Trophoblast cell (in vitro differentiated cells and primary cell): ENCODE measurements around the gene DIO2.

Experiments
- DNase-seq, 2 donors: peaks; one replicate each; pipeline ENCODE4 v3.0.0-alpha.2; 2016
- H2AFZ ChIP-seq: 2 replicates; pipeline ENCODE4 v1.6.1; 2013; ENCODE audit warnings: low read length, moderate library complexity, mild to moderate bottlenecking; ENCODE audit not compliant: insufficient read depth, poor library complexity
- H2AK5ac ChIP-seq: 2 replicates; pipeline ENCODE4 v1.6.1; 2013; ENCODE audit warnings: mild to moderate bottlenecking, low read length
- H2BK120ac ChIP-seq: 2 replicates; pipeline ENCODE4 v1.6.1; 2013; ENCODE audit warnings: low read length, mild to moderate bottlenecking, moderate library complexity; ENCODE audit not compliant: insufficient read depth, poor library complexity
- H2BK12ac ChIP-seq: 2 replicates; pipeline ENCODE4 v1.6.1; 2013; ENCODE audit warnings: mild to moderate bottlenecking, low read length, moderate library complexity
- H2BK5ac ChIP-seq: 2 replicates; pipeline ENCODE4 v1.6.1; 2013; ENCODE audit warnings: low read length, low read depth, moderate library complexity, mild to moderate bottlenecking; ENCODE audit not compliant: poor library complexity
- H3K14ac ChIP-seq: 2 replicates; pipeline ENCODE4 v1.6.1; 2013; ENCODE audit warnings: mild to moderate bottlenecking, low read length
- H3K18ac ChIP-seq: 2 replicates; pipeline ENCODE4 v1.6.1; 2013; ENCODE audit warnings: mild to moderate bottlenecking, low read length
- H3K23ac ChIP-seq: 2 replicates; pipeline ENCODE4 v1.6.1; 2013; ENCODE audit warnings: low read length
- H3K27ac ChIP-seq: 2 replicates; pipeline ENCODE4 v1.5.1; 2013; ENCODE audit warnings: low read depth, mild to moderate bottlenecking, inconsistent platforms, low read length, moderate library complexity
- H3K27me3 ChIP-seq: 2 replicates; pipeline ENCODE4 v1.6.1; 2013; ENCODE audit warnings: inconsistent platforms, mild to moderate bottlenecking, low read length, moderate library complexity; ENCODE audit not compliant: insufficient read depth
- H3K36me3 ChIP-seq, 2 experiments: 1 replicate in 1 of 2; 2 replicates in 1 of 2; pipeline ENCODE4 v1.6.1; 2013; ENCODE audit warnings: low read length in 2 of 2, mild to moderate bottlenecking in 2 of 2, moderate library complexity in 1 of 2; ENCODE audit not compliant: insufficient read depth in 2 of 2, control insufficient read depth in 1 of 2
- H3K4ac ChIP-seq: 2 replicates; pipeline ENCODE4 v1.6.1; 2013; ENCODE audit warnings: low read depth, mild to moderate bottlenecking, low read length, moderate library complexity
- H3K4me1 ChIP-seq, 2 experiments: 1 replicate in 1 of 2; 2 replicates in 1 of 2; pipeline ENCODE4 v1.6.1; 2013; ENCODE audit warnings: low read length in 2 of 2, mild to moderate bottlenecking in 2 of 2, moderate library complexity in 1 of 2; ENCODE audit not compliant: insufficient read depth in 2 of 2, control insufficient read depth in 1 of 2
- H3K4me2 ChIP-seq: 2 replicates; pipeline ENCODE4 v1.6.1; 2013; ENCODE audit warnings: inconsistent platforms, mild to moderate bottlenecking, low read length, moderate library complexity
- H3K4me3 ChIP-seq: 2 replicates; pipeline ENCODE4 v1.5.1; 2013; ENCODE audit warnings: mild to moderate bottlenecking, low read depth, low read length, inconsistent platforms
- H3K79me1 ChIP-seq: one replicate; pipeline ENCODE4 v1.6.1; 2013; ENCODE audit warnings: low read length
- H3K79me2 ChIP-seq: 2 replicates; pipeline ENCODE4 v1.6.1; 2013; ENCODE audit warnings: low read length, mild to moderate bottlenecking; ENCODE audit not compliant: control insufficient read depth, insufficient read depth, poor library complexity
- H3K9ac ChIP-seq: 2 replicates; pipeline ENCODE4 v1.6.1; 2013; ENCODE audit warnings: mild to moderate bottlenecking, low read length
- H3K9me3 ChIP-seq: 2 replicates; pipeline ENCODE4 v1.6.1; 2013; ENCODE audit warnings: low read depth, mild to moderate bottlenecking, control low read depth, inconsistent platforms, low read length; ENCODE audit not compliant: insufficient read depth
- H4K12ac ChIP-seq: 2 replicates; pipeline ENCODE4 v1.6.1; 2013; ENCODE audit warnings: low read depth, mild to moderate bottlenecking, low read length, moderate library complexity
- H4K8ac ChIP-seq: 2 replicates; pipeline ENCODE4 v1.6.1; 2013; ENCODE audit warnings: low read depth, mild to moderate bottlenecking, low read length, moderate library complexity
- H4K91ac ChIP-seq: one replicate; pipeline ENCODE4 v1.6.1; 2013; ENCODE audit warnings: low read depth, mild to moderate bottlenecking, low read length, moderate library complexity
- WGBS: extraction: QIAGEN DNeasy Blood & Tissue Kit; methylation state at CpG from one replicate; pipeline ENCODE4 v1.1.7; 2013; ENCODE audit warnings: missing lambda C conversion rate; ENCODE audit not compliant: insufficient read length, insufficient coverage; ENCODE audit errors: extremely low coverage; 5-methylcytosine and 5-hydroxymethylcytosine counted together

Gene DIO2

DNA sequence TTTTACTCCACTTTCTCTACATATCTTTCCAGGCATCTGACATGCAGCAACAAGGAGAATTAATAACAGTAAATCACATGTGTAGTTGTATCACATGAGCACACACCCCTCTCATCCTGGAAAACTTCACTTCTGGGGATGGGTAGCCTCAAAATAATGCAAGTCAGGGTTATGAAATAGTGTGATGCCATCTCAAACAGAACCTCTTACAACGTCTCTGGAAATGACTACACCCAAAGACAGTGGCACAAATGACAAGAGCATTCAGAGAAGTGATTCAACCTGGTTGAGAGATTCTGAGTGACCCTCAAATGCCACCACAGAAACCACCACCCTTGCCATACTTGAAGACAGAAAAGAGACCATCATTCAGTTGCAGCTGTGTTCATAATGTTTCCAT, 2.8 kb downstream of the DIO2 start:
- Histone ChIP-seq H3K79me2 (no peaks in the 10 kb centered on the region), H3K4ac (no peak overlapping the region), H3K9me3 (no peaks in the 10 kb centered on the region), H3K4me1 (peaks cover 0 to 4% of the 10 kb centered on the region in 2 experiments), H3K79me1 (no peaks in the 10 kb centered on the region), H3K23ac (no peak overlapping the region), H3K4me3 (no peak overlapping the region), H2BK12ac (no peak overlapping the region), H4K12ac (no peak overlapping the region), H2BK120ac (no peak overlapping the region), H2AFZ (no peak overlapping the region), H2AK5ac (no peak overlapping the region), H3K14ac (no peak overlapping the region), H3K9ac (no peak overlapping the region), H4K8ac (no peak overlapping the region), H3K4me2 (no peak overlapping the region), H2BK5ac (no peak overlapping the region), H3K36me3 (no peaks in the 10 kb centered on the region), H3K18ac (no peak overlapping the region), H4K91ac (no peak overlapping the region), H3K27ac (no peak overlapping the region), H3K27me3 (no peaks in the 10 kb centered on the region)
- DNase-seq, result no peak
- WGBS, result no CpG with 5 or more reads among the region's 1 CpG

DNA sequence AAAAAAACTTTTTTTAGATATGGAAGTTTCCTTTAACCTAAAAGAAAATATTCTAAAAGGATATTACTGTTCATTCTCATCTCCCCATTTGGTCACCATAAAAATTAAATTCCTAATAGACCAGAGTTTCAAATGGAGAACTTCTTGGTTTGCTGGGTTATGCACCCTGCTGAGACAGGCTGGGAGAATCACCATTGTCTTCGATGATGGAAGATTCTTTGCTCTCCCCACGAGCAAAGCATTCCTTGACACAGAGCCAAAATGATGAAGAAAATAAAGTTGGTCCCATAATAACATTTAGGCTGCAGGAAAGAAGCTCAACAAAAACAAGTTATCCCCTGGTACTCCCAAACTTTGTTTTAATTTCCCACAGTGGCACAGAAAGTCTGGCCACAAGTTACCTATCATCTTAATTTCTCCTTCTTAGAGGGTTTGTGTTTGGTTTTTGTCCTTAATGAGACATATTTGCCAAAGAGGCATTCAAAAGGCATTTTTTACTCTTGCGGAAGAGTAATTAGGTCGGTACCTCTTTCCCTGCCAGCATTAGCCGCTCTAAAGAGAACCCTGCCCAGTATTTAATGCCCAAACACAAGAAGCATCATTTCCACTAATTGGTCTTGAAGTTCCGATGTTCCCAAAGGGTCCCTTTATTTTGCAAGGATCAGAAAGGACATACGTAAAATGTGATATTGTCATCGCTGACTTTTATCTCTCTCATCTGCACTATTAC, 4.8 kb downstream of the DIO2 start:
- WGBS, result no CpG with 5 or more reads among the region's 8 CpGs
- Histone ChIP-seq H2BK12ac (no peak overlapping the region), H4K91ac (no peak overlapping the region)

DNA sequence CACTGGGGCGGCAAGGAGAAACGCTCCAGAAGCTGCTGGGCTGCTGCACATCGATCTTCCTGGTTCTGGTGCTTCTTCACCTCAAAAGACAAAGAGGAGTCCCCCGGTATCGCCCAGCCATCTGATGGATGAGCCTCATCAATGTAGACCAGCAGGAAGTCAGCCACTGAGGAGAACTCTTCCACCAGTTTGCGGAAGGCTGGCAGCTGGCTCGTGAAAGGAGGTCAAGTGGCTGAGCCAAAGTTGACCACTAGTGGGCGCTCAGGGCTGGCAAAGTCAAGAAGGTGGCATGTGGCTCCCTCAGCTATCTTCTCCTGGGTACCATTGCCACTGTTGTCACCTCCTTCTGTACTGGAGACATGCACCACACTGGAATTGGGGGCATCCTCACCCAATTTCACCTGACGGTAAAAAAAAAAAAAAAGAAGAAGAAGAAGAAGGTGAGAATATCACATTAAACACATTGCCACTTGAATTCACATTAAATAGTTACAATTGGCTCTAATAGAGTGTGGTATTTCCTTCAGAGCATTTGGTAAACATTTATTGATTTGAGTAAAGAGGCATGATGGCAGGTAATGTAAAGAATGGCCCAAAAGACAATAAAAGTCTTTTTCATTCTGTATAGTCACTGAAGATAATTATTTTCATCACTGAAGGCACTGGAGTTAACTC, 8.3 kb downstream of the DIO2 start:
- H3K23ac ChIP-seq, result no peak overlapping the region
- H2BK12ac ChIP-seq, result no peak overlapping the region
- H3K79me1 ChIP-seq, result no peaks in the 10 kb centered on the region
- no peak overlapping the region for H2AFZ ChIP-seq
- no peak overlapping the region for H4K91ac ChIP-seq
- WGBS, result no CpG with 5 or more reads among the region's 9 CpGs
- H3K4me3 ChIP-seq, result no peak overlapping the region
- no peaks in the 10 kb centered on the region for H3K79me2 ChIP-seq
- no peak overlapping the region for H2BK5ac ChIP-seq
- H4K8ac ChIP-seq, result no peak overlapping the region
- H3K27ac ChIP-seq, result no peak overlapping the region
- no peak overlapping the region for H3K14ac ChIP-seq
- H3K36me3 ChIP-seq, result no peaks in the 10 kb centered on the region
- no peaks in the 10 kb centered on the region for H3K27me3 ChIP-seq
- no peak overlapping the region for H3K9ac ChIP-seq
- H2BK120ac ChIP-seq, result no peak overlapping the region
- H4K12ac ChIP-seq, result no peak overlapping the region
- DNase-seq, result peak in 1 of 2 donors; percentile 67
- no peak overlapping the region for H3K4ac ChIP-seq
- peaks cover 2% of the 10 kb centered on the region for H3K9me3 ChIP-seq
- no peak overlapping the region for H3K4me2 ChIP-seq
- H2AK5ac ChIP-seq, result no peak overlapping the region
- no peaks in the 10 kb centered on the region for H3K4me1 ChIP-seq
- no peak overlapping the region for H3K18ac ChIP-seq

More for the DNA sequence above, 4.8 kb downstream of the DIO2 start:
- no peaks in the 10 kb centered on the region for H3K79me1 ChIP-seq
- H3K4me1 ChIP-seq, result peaks cover 0 to 4% of the 10 kb centered on the region in 2 experiments
- H3K9me3 ChIP-seq, result peaks cover 2% of the 10 kb centered on the region
- no peak overlapping the region for H3K9ac ChIP-seq
- no peak for DNase-seq
- no peak overlapping the region for H2AK5ac ChIP-seq
- H3K27me3 ChIP-seq, result no peaks in the 10 kb centered on the region
- H4K12ac ChIP-seq, result no peak overlapping the region
- H3K18ac ChIP-seq, result no peak overlapping the region
- no peak overlapping the region for H3K14ac ChIP-seq
- no peak overlapping the region for H3K4ac ChIP-seq
- H3K4me3 ChIP-seq, result no peak overlapping the region
- no peak overlapping the region for H2BK120ac ChIP-seq
- no peak overlapping the region for H2AFZ ChIP-seq
- H3K27ac ChIP-seq, result no peak overlapping the region
- H3K79me2 ChIP-seq, result no peaks in the 10 kb centered on the region
- no peak overlapping the region for H4K8ac ChIP-seq
- H2BK5ac ChIP-seq, result no peak overlapping the region
- H3K23ac ChIP-seq, result no peak overlapping the region
- no peaks in the 10 kb centered on the region for H3K36me3 ChIP-seq
- no peak overlapping the region for H3K4me2 ChIP-seq

DNA sequence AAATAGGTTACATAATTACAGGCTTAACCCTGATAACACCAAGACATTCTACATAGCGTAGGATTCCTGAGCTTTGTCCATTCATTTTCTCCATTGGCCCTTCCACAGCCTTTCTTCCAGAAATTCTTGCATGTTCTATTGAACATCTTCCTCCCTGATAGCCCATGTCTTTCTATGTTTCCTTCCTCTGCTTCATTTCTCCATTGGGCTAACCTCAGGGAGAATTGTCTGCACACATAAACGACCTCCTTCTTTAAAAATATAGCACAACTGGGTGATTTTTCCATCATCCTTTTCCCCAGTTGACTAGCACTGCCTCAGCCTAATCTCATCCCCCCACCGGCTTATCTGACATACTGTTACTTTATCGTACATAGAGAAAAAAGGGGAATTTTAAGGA, 11.2 kb downstream of the DIO2 start:
- H3K14ac ChIP-seq, result no peak overlapping the region
- H3K4me3 ChIP-seq, result no peak overlapping the region
- no peak overlapping the region for H3K27ac ChIP-seq
- no peaks in the 10 kb centered on the region for H3K27me3 ChIP-seq
- H3K79me2 ChIP-seq, result no peaks in the 10 kb centered on the region
- no peaks in the 10 kb centered on the region for H3K36me3 ChIP-seq
- no peak overlapping the region for H3K9ac ChIP-seq
- H4K8ac ChIP-seq, result no peak overlapping the region
- no peaks in the 10 kb centered on the region for H3K79me1 ChIP-seq
- H2AFZ ChIP-seq, result no peak overlapping the region
- no peak overlapping the region for H3K18ac ChIP-seq
- H3K9me3 ChIP-seq, result peaks cover 2% of the 10 kb centered on the region
- no peak overlapping the region for H2BK12ac ChIP-seq
- no peak overlapping the region for H3K4ac ChIP-seq
- WGBS, result no CpG with 5 or more reads among the region's 4 CpGs
- peak in 1 of 2 donors; percentile 33 for DNase-seq
- no peaks in the 10 kb centered on the region for H3K4me1 ChIP-seq
- H2AK5ac ChIP-seq, result no peak overlapping the region
- no peak overlapping the region for H4K91ac ChIP-seq
- H4K12ac ChIP-seq, result no peak overlapping the region
- no peak overlapping the region for H3K4me2 ChIP-seq
- H3K23ac ChIP-seq, result no peak overlapping the region
- H2BK120ac ChIP-seq, result no peak overlapping the region
- H2BK5ac ChIP-seq, result no peak overlapping the region
